Measurements from ENCODE around the gene USP9X. TPM values are rescaled to one million over a fixed set of nuclear protein-coding genes. Genes with fewer than 3 reads are reported as not detected.
A peak's percentile ranks its signal among the peaks of the same experiment; 100 is the strongest.
"Not testable (repeated sequence)": the region's sequence is repeated elsewhere in the genome, so short reads cannot be mapped to it uniquely, and the experiment has no call there.

Gene USP9X
- total and polyA plus RNA-seq, 9 donors, result 33.5 to 60.8 (median 44.1) TPM

DNA sequence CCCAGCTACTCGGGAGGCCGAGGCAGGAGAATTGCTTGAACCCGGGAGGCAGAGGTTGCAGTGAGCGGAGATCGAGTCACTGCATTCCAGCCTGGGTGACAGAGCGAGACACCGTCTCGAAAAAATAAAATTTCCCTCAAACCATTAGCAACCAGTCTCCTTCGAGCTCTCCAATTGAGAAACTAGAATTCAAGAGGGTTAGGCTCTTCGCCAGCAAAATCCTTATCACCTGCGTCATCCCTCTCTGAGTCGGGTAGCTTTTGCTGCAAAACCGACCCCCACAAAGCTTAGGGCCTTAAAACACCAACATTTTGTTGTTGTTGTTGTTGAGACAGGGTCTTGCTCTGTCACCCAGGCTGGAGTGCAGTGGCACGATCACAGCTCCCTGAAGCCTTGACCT, 173.6 kb downstream of the USP9X start:
- H3K9me3 ChIP-seq (replicated peaks; ENCODE audit: control insufficient read depth, low read depth, low read length), result no peaks in the 10 kb centered on the region
- H3K27me3 ChIP-seq (ENCODE audit: control insufficient read depth, insufficient read depth, low read length), result peaks cover 26% of the 10 kb centered on the region
- H3K4me3 ChIP-seq (ENCODE audit: low read length), result no peak overlapping the region
- 96% methylated on average over 5 of the region's 14 CpGs for WGBS (ENCODE audit: insufficient coverage)
- H3K36me3 ChIP-seq (ENCODE audit: control insufficient read depth, insufficient read depth, low read length), result no peaks in the 10 kb centered on the region
- no peak overlapping the region for H3K27ac ChIP-seq (ENCODE audit: low read length)
- H3K4me1 ChIP-seq (ENCODE audit: control insufficient read depth, insufficient read depth, low read length), result no peaks in the 10 kb centered on the region
- no peak for DNase-seq

DNA sequence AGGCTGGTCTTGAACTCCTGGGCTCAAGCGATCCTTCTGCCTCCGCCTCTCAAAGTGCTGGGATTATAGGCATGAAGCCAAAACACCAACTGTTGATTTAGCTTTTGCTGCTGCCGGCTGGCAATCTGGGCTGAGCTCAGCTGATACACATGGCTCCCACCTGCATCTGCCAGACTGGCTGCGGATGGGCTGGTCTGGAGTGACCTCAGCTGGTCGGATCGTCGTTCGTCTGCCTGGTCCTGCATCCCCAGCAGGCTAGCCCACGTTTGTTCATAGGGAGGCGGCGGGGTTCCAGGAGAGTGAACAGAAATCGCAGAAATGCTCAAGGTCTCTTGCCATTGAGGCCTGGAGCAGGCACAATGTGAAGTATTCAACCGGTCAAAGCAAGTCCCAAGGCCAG, 174.3 kb downstream of the USP9X start:
- peaks cover 23% of the 10 kb centered on the region for H3K27me3 ChIP-seq (ENCODE audit: control insufficient read depth, insufficient read depth, low read length)
- 57% methylated on average over 13 of the region's 13 CpGs for WGBS (ENCODE audit: insufficient coverage)

DNA sequence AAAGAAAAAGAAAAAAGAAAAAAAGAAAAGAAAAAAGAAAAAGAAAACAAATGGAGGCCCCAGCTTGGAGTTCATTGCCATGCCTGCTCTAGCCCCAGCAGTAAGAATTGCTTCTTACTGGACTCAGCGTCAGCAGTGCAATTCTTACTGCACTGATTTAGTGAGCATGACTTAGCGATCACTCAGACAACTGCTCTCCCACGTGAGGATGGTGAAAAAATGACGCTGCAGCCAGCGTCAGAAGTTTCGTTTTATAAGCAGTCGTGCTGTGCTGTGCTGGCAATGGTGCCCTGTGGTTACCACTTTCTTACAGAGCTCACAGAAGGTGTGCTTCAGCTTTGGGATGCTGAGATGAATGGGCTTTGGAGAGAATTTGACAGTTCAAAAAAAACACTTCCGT, 180.4 kb downstream of the USP9X start:
- peak; percentile 42 for DNase-seq
- Histone ChIP-seq H3K27ac (ENCODE audit: low read length) (no peak overlapping the region), H3K27me3 (ENCODE audit: control insufficient read depth, insufficient read depth, low read length) (peaks cover 19% of the 10 kb centered on the region), H3K36me3 (ENCODE audit: control insufficient read depth, insufficient read depth, low read length) (no peaks in the 10 kb centered on the region), H3K9me3 (replicated peaks; ENCODE audit: control insufficient read depth, low read depth, low read length) (no peaks in the 10 kb centered on the region), H3K4me1 (ENCODE audit: control insufficient read depth, insufficient read depth, low read length) (no peaks in the 10 kb centered on the region), H3K4me3 (ENCODE audit: low read length) (no peak overlapping the region)
- WGBS (ENCODE audit: insufficient coverage), result 68% methylated on average over 8 of the region's 8 CpGs

More for the DNA sequence above, 174.3 kb downstream of the USP9X start:
- no peak overlapping the region for H3K4me3 ChIP-seq (ENCODE audit: low read length)
- DNase-seq, result peak; percentile 16
- H3K9me3 ChIP-seq (replicated peaks; ENCODE audit: control insufficient read depth, low read depth, low read length), result no peaks in the 10 kb centered on the region
- no peaks in the 10 kb centered on the region for H3K4me1 ChIP-seq (ENCODE audit: control insufficient read depth, insufficient read depth, low read length)
- no peaks in the 10 kb centered on the region for H3K36me3 ChIP-seq (ENCODE audit: control insufficient read depth, insufficient read depth, low read length)
- no peak overlapping the region for H3K27ac ChIP-seq (ENCODE audit: low read length)

DNA sequence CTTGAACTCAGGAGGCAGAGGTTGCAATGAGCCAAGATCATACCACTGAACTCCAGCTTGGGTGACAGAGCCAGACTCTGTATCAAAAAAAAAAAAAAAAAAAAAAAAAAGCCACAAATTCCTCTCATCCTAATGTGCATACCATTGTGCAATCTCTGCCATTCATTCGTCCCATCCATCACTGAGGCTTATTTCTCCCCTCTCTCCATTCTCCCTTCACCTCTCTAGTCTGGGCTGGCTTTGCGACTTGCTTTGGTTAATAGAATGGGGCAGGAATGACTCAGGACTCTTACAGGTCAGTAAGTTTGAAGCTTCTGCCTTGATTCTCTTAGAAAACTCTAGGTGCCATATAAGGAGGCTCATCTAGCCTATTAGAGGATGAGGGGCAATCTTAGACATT, 188.4 kb downstream of the USP9X start:
- no peak for DNase-seq
- H3K27me3 ChIP-seq (ENCODE audit: control insufficient read depth, insufficient read depth, low read length), result peaks cover 39% of the 10 kb centered on the region

DNA sequence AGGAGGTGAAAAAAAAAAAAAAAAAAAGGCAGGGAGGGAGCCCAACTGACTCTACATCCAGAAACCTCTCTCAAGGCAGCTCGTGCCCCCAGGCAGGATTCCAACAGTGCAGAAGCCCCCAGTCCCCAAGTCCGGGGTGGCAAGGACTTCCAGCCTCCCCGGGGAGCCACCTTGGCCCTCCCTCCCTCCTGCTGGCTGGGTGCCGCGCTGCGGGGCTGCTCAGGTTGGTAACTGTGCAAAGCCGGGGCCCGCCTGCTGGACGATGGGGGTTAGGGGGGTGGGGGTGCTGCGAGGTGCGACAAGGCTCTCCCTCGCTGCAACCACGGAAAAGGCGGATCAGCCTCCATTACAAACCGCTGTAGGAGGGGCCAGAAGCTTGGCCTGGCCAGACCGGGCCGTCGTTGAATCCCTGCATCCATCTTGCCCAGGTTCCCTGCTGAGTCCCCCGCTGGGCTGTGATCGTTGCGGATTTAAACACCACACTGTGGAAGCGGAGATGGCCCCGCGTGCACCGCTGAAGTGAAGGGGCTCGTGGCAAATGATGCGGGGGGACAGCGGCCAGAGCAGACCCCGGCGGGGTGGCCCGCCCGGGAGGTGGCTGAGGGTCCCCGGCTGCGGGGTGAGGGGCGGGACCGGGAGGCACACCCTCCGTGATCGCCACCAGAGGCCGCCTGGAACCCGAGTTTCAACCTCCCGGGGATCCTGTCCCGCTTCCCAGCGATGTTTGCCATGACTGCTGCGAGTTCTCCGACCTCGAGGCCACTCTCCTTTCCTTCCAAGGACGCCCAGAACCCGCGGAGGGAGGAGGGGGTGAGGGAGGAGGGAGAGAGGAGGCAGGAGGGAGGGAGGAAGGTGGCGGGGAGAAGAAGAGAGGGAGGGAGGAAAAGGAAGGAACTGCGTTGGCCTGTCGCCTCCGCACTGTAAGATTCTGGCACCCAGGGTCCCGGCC, 190.7 kb downstream of the USP9X start:
- H3K4me3 ChIP-seq (ENCODE audit: low read length), result peak overlapping the region; percentile 49
- peaks cover 4% of the 10 kb centered on the region for H3K4me1 ChIP-seq (ENCODE audit: control insufficient read depth, insufficient read depth, low read length)
- H3K27ac ChIP-seq (ENCODE audit: low read length), result peak overlapping the region; percentile 20
- no peaks in the 10 kb centered on the region for H3K36me3 ChIP-seq (ENCODE audit: control insufficient read depth, insufficient read depth, low read length)
- no peaks in the 10 kb centered on the region for H3K9me3 ChIP-seq (replicated peaks; ENCODE audit: control insufficient read depth, low read depth, low read length)
- peaks cover 35% of the 10 kb centered on the region for H3K27me3 ChIP-seq (ENCODE audit: control insufficient read depth, insufficient read depth, low read length)
- WGBS (ENCODE audit: insufficient coverage), result 3% methylated on average over 35 of the region's 54 CpGs
- DNase-seq, result peak; percentile 82

More for the DNA sequence above, 188.4 kb downstream of the USP9X start:
- H3K27ac ChIP-seq (ENCODE audit: low read length), result no peak overlapping the region
- no peak overlapping the region for H3K4me3 ChIP-seq (ENCODE audit: low read length)
- H3K4me1 ChIP-seq (ENCODE audit: control insufficient read depth, insufficient read depth, low read length), result peaks cover 4% of the 10 kb centered on the region
- H3K36me3 ChIP-seq (ENCODE audit: control insufficient read depth, insufficient read depth, low read length), result no peaks in the 10 kb centered on the region
- WGBS (ENCODE audit: insufficient coverage), result no CpG with 5 or more reads among the region's 2 CpGs
- H3K9me3 ChIP-seq (replicated peaks; ENCODE audit: control insufficient read depth, low read depth, low read length), result no peaks in the 10 kb centered on the region

DNA sequence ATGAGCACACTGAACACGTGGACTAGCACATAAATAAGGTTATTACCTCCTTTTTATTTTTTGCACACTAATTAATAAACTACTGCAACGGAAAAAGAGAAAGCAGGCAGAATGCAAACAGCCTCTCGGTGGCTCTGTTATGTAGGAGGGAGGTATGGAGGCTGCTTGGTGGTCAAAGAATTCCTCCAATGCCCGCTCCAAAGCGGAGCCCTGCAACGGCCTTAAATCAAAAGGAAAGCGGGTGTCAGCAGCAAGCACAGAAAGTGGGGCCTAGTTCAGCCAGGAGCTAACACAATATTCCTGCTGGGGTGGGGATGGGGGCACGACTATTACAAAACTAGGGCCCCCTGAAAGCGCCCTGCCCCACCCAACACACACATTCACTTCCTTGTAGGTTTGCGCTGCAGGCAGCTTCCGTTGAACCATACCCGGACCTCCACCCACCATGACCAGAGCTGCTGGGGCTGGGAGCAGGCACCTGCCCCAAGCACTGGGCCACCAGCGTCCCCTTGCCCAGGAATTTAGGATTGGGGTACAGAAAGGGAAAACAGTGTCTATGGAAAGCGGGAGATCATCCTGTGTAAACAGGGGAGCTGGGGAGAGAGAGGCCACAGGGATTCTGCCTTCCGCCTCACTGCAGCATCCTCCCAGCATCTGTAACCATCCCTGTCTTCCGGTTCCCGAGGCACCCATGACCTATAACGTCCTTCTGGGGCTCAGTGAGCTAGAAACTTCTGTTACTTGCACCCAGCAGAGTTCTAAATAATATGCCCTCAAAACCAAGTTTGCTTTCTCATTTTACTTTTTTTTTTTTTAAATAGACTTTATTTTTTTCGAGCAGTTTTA, 191.6 kb downstream of the USP9X start:
- peak overlapping the region; percentile 49 for H3K4me3 ChIP-seq (ENCODE audit: low read length)
- peak; percentile 9 for DNase-seq

DNA sequence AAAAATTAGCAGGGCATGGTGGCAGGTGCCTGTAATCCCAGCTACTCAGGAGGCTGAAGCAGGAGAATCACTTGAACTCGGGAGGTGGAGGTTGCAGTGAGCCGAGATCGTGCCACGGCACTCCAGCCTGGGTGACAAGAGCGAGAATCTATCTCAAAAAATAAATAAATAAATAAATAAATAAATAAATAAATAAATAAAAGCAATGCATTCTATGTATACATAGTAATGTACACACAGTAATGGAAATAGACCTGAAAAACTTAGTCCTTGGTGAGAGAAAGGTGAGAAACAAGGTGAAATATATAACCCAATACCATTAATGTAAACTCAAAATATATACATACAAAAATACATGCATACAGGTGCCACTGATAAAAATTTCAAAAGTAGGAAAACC, 197.1 kb downstream of the USP9X start:
- WGBS (ENCODE audit: insufficient coverage), result no CpG with 5 or more reads among the region's 5 CpGs
- H3K9me3 ChIP-seq (replicated peaks; ENCODE audit: control insufficient read depth, low read depth, low read length), result not testable (repeated sequence)

More for the DNA sequence above, 191.6 kb downstream of the USP9X start:
- Histone ChIP-seq H3K4me1 (ENCODE audit: control insufficient read depth, insufficient read depth, low read length) (peaks cover 4% of the 10 kb centered on the region), H3K27me3 (ENCODE audit: control insufficient read depth, insufficient read depth, low read length) (peaks cover 41% of the 10 kb centered on the region), H3K9me3 (replicated peaks; ENCODE audit: control insufficient read depth, low read depth, low read length) (no peaks in the 10 kb centered on the region), H3K36me3 (ENCODE audit: control insufficient read depth, insufficient read depth, low read length) (no peaks in the 10 kb centered on the region), H3K27ac (ENCODE audit: low read length) (peak overlapping the region; percentile 7)
- 17% methylated on average over 15 of the region's 19 CpGs for WGBS (ENCODE audit: insufficient coverage)

DNA sequence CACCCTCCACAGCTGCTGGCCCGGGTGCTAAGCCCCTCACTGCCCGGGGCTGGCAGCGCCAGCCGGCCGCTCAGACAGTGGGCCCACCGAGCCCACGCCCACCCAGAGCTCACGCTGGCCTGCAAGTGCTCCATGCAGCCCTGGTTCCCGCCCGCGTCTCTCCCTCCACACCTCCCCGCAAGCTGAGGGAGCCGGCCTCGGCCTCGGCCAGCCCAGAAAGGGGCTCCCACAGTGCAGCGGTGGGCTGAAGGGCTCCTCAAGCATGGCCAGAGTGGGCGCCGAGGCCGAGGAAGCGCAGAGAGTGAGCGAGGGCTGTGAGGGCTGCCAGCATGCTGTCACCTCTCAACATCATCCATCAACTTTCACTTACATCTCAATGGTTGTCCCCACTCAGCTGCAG, 200.7 kb downstream of the USP9X start:
- not testable (repeated sequence) for H3K9me3 ChIP-seq (replicated peaks; ENCODE audit: control insufficient read depth, low read depth, low read length); H3K36me3 ChIP-seq (ENCODE audit: control insufficient read depth, insufficient read depth, low read length); H3K4me1 ChIP-seq (ENCODE audit: control insufficient read depth, insufficient read depth, low read length); H3K4me3 ChIP-seq (ENCODE audit: low read length); H3K27ac ChIP-seq (ENCODE audit: low read length); DNase-seq
- 97% methylated on average over 12 of the region's 21 CpGs for WGBS (ENCODE audit: insufficient coverage)
- H3K27me3 ChIP-seq (ENCODE audit: control insufficient read depth, insufficient read depth, low read length), result peaks cover 23% of the 10 kb centered on the region

More for the DNA sequence above, 197.1 kb downstream of the USP9X start:
- not testable (repeated sequence) for H3K4me3 ChIP-seq (ENCODE audit: low read length); H3K36me3 ChIP-seq (ENCODE audit: control insufficient read depth, insufficient read depth, low read length); H3K4me1 ChIP-seq (ENCODE audit: control insufficient read depth, insufficient read depth, low read length); H3K27ac ChIP-seq (ENCODE audit: low read length); DNase-seq
- peaks cover 23% of the 10 kb centered on the region for H3K27me3 ChIP-seq (ENCODE audit: control insufficient read depth, insufficient read depth, low read length)

Measured in muscle of leg (tissue), 11 donors.